ENCODE results near the gene HSDL1. TPM values are rescaled to one million over a fixed set of nuclear protein-coding genes. Genes with fewer than 3 reads are reported as not detected.

HSDL1 gene
- total RNA-seq, 1 experiment from 2014 or later, result 55.2 TPM

- Histone ChIP-seq H3K4me1 (ENCODE audit: low read length) (no peaks in the 10 kb centered on the region), H3K9me3 (ENCODE audit: low read length) (no peaks in the 10 kb centered on the region), H3K9ac (ENCODE audit: low read length) (no peak overlapping the region), H3K79me2 (ENCODE audit: low read length) (peaks cover 4% of the 10 kb centered on the region; the same call in 1 of the 2 replicates), H3K9me2 (replicated peaks; ENCODE audit: insufficient read depth, low read length) (no peaks in the 10 kb centered on the region), H3K27me3 (ENCODE audit: low read length) (no peaks in the 10 kb centered on the region), H3K4me3 (ENCODE audit: low read length) (no peak overlapping the region), H3K4me2 (ENCODE audit: low read depth, low read length, poor library complexity, severe bottlenecking) (no peak overlapping the region), H4K20me1 (ENCODE audit: insufficient read depth, low read depth, low read length) (0 out of 2 replicates have a peak, but pooled peaks cover 6% of the 10 kb centered on the region), H2AFZ (ENCODE audit: low read length) (no peak overlapping the region), H3K27ac (ENCODE audit: low read length) (no peak overlapping the region), H3K36me3 (ENCODE audit: insufficient read depth, low read length) (no peaks in the 10 kb centered on the region)
- DNase-seq, result no peak
Measured at GRCh38 chr16:84178892-84179611, 34.1 kb upstream of the HSDL1 start.

GRCh38 chr16:84178146-84178765 is 33.3 kb upstream of the HSDL1 start:
- Histone ChIP-seq H3K27me3 (ENCODE audit: low read length) (no peaks in the 10 kb centered on the region), H4K20me1 (ENCODE audit: insufficient read depth, low read depth, low read length) (0 out of 2 replicates have a peak, but pooled peaks cover 6% of the 10 kb centered on the region), H3K4me1 (ENCODE audit: low read length) (no peaks in the 10 kb centered on the region), H3K9ac (ENCODE audit: low read length) (no peak overlapping the region), H3K9me2 (replicated peaks; ENCODE audit: insufficient read depth, low read length) (no peaks in the 10 kb centered on the region), H3K4me2 (ENCODE audit: low read depth, low read length, poor library complexity, severe bottlenecking) (no peak overlapping the region), H3K27ac (ENCODE audit: low read length) (no peak overlapping the region), H3K9me3 (ENCODE audit: low read length) (no peaks in the 10 kb centered on the region), H3K36me3 (ENCODE audit: insufficient read depth, low read length) (no peaks in the 10 kb centered on the region), H3K4me3 (ENCODE audit: low read length) (no peak overlapping the region), H2AFZ (ENCODE audit: low read length) (no peak overlapping the region), H3K79me2 (ENCODE audit: low read length) (no peaks in the 10 kb centered on the region; the same call in 1 of the 2 replicates)
- DNase-seq, result no peak

GRCh38 chr16:84177741-84178073 is 32.7 kb upstream of the HSDL1 start:
- H3K79me2 ChIP-seq (ENCODE audit: low read length), result no peaks in the 10 kb centered on the region; the same call in 1 of the 2 replicates
- H2AFZ ChIP-seq (ENCODE audit: low read length), result no peak overlapping the region
- no peak for DNase-seq
- H3K27me3 ChIP-seq (ENCODE audit: low read length), result no peaks in the 10 kb centered on the region
- no peaks in the 10 kb centered on the region for H3K4me1 ChIP-seq (ENCODE audit: low read length)
- no peak overlapping the region for H3K4me2 ChIP-seq (ENCODE audit: low read depth, low read length, poor library complexity, severe bottlenecking)
- no peaks in the 10 kb centered on the region for H3K9me3 ChIP-seq (ENCODE audit: low read length)
- H3K9ac ChIP-seq (ENCODE audit: low read length), result no peak overlapping the region
- H3K27ac ChIP-seq (ENCODE audit: low read length), result no peak overlapping the region
- no peaks in the 10 kb centered on the region for H3K36me3 ChIP-seq (ENCODE audit: insufficient read depth, low read length)
- H4K20me1 ChIP-seq (ENCODE audit: insufficient read depth, low read depth, low read length), result 0 out of 2 replicates have a peak, but pooled peaks cover 6% of the 10 kb centered on the region
- no peaks in the 10 kb centered on the region for H3K9me2 ChIP-seq (replicated peaks; ENCODE audit: insufficient read depth, low read length)
- H3K4me3 ChIP-seq (ENCODE audit: low read length), result no peak overlapping the region

- Histone ChIP-seq H3K9me2 (replicated peaks; ENCODE audit: insufficient read depth, low read length) (no peaks in the 10 kb centered on the region), H3K9me3 (ENCODE audit: low read length) (no peaks in the 10 kb centered on the region), H3K36me3 (ENCODE audit: insufficient read depth, low read length) (no peaks in the 10 kb centered on the region), H3K9ac (ENCODE audit: low read length) (no peak overlapping the region), H3K4me2 (ENCODE audit: low read depth, low read length, poor library complexity, severe bottlenecking) (no peak overlapping the region), H3K27me3 (ENCODE audit: low read length) (no peaks in the 10 kb centered on the region), H3K27ac (ENCODE audit: low read length) (no peak overlapping the region), H3K79me2 (ENCODE audit: low read length) (no peaks in the 10 kb centered on the region), H2AFZ (ENCODE audit: low read length) (no peak overlapping the region), H3K4me3 (ENCODE audit: low read length) (no peak overlapping the region), H3K4me1 (ENCODE audit: low read length) (no peaks in the 10 kb centered on the region), H4K20me1 (ENCODE audit: insufficient read depth, low read depth, low read length) (no peaks in the 10 kb centered on the region)
- DNase-seq, result no peak
Measured at GRCh38 chr16:84176192-84177053, 31.4 kb upstream of the HSDL1 start.

GRCh38 chr16:84175350-84176081 is 30.5 kb upstream of the HSDL1 start:
- no peak overlapping the region for H3K4me2 ChIP-seq (ENCODE audit: low read depth, low read length, poor library complexity, severe bottlenecking)
- H3K9ac ChIP-seq (ENCODE audit: low read length), result no peak overlapping the region

GRCh38 chr16:84174396-84174795 is 29.4 kb upstream of the HSDL1 start:
- H2AFZ ChIP-seq (ENCODE audit: low read length), result no peak overlapping the region
- no peaks in the 10 kb centered on the region for H3K36me3 ChIP-seq (ENCODE audit: insufficient read depth, low read length)
- no peak overlapping the region for H3K4me2 ChIP-seq (ENCODE audit: low read depth, low read length, poor library complexity, severe bottlenecking)
- no peak for DNase-seq
- no peaks in the 10 kb centered on the region for H3K4me1 ChIP-seq (ENCODE audit: low read length)
- H3K4me3 ChIP-seq (ENCODE audit: low read length), result no peak overlapping the region
- H3K27me3 ChIP-seq (ENCODE audit: low read length), result no peaks in the 10 kb centered on the region
- no peaks in the 10 kb centered on the region for H4K20me1 ChIP-seq (ENCODE audit: insufficient read depth, low read depth, low read length)
- no peak overlapping the region for H3K27ac ChIP-seq (ENCODE audit: low read length)
- no peak overlapping the region for H3K9ac ChIP-seq (ENCODE audit: low read length)
- no peaks in the 10 kb centered on the region for H3K9me3 ChIP-seq (ENCODE audit: low read length)
- no peaks in the 10 kb centered on the region for H3K79me2 ChIP-seq (ENCODE audit: low read length)
- no peaks in the 10 kb centered on the region for H3K9me2 ChIP-seq (replicated peaks; ENCODE audit: insufficient read depth, low read length)

More at GRCh38 chr16:84175350-84176081, 30.5 kb upstream of the HSDL1 start:
- no peaks in the 10 kb centered on the region for H3K36me3 ChIP-seq (ENCODE audit: insufficient read depth, low read length)
- H4K20me1 ChIP-seq (ENCODE audit: insufficient read depth, low read depth, low read length), result no peaks in the 10 kb centered on the region
- no peaks in the 10 kb centered on the region for H3K27me3 ChIP-seq (ENCODE audit: low read length)
- H3K27ac ChIP-seq (ENCODE audit: low read length), result no peak overlapping the region
- H3K9me2 ChIP-seq (replicated peaks; ENCODE audit: insufficient read depth, low read length), result no peaks in the 10 kb centered on the region
- H2AFZ ChIP-seq (ENCODE audit: low read length), result no peak overlapping the region
- no peaks in the 10 kb centered on the region for H3K9me3 ChIP-seq (ENCODE audit: low read length)
- no peaks in the 10 kb centered on the region for H3K79me2 ChIP-seq (ENCODE audit: low read length)
- H3K4me1 ChIP-seq (ENCODE audit: low read length), result no peaks in the 10 kb centered on the region
- no peak for DNase-seq
- no peak overlapping the region for H3K4me3 ChIP-seq (ENCODE audit: low read length)

GRCh38 chr16:84169765-84170310 is 24.9 kb upstream of the HSDL1 start:
- DNase-seq, result no peak
- H3K27me3 ChIP-seq (ENCODE audit: low read length), result no peaks in the 10 kb centered on the region
- H3K79me2 ChIP-seq (ENCODE audit: low read length), result no peaks in the 10 kb centered on the region
- no peak overlapping the region for H2AFZ ChIP-seq (ENCODE audit: low read length)
- H3K4me1 ChIP-seq (ENCODE audit: low read length), result no peaks in the 10 kb centered on the region
- no peaks in the 10 kb centered on the region for H4K20me1 ChIP-seq (ENCODE audit: insufficient read depth, low read depth, low read length)
- H3K4me2 ChIP-seq (ENCODE audit: low read depth, low read length, poor library complexity, severe bottlenecking), result no peak overlapping the region
- H3K27ac ChIP-seq (ENCODE audit: low read length), result no peak overlapping the region
- no peak overlapping the region for H3K9ac ChIP-seq (ENCODE audit: low read length)
- H3K4me3 ChIP-seq (ENCODE audit: low read length), result no peak overlapping the region
- H3K36me3 ChIP-seq (ENCODE audit: insufficient read depth, low read length), result no peaks in the 10 kb centered on the region
- H3K9me3 ChIP-seq (ENCODE audit: low read length), result no peaks in the 10 kb centered on the region
- H3K9me2 ChIP-seq (replicated peaks; ENCODE audit: insufficient read depth, low read length), result no peaks in the 10 kb centered on the region

Measured in Karpas-422 (cell line).